A673 (cell line): ENCODE results near the gene COL13A1. TPM values are rescaled to one million over a fixed set of nuclear protein-coding genes. Genes with fewer than 3 reads are reported as not detected.

Source experiments
- BruUV-seq: library from RNA; stranded (reverse); fragments of 400-500 nt; replicated peaks from 2 replicates; lab custom pipeline; 2021; lab: Mats Ljungman, UMichigan
- CTCF ChIA-PET: fragments of 300-600 bp; sonication (Branson Sonifier 250); formaldehyde crosslinking; loops from one replicate; lab custom pipeline; 2022; ENCODE audit warnings: antibody characterized with exemption; lab: Charles Lee
- POLR2A ChIA-PET: fragments of 300-600 bp; sonication (Branson Sonifier 250); formaldehyde crosslinking; loops from one replicate; lab custom pipeline; 2022; ENCODE audit warnings: antibody characterized with exemption; ENCODE audit not compliant: low non-redundant PET; lab: Charles Lee
- DNase-seq: peaks from one replicate; pipeline ENCODE4 v3.0.0-alpha.2; 2015; ENCODE audit warnings: low spot score
- H3K27ac ChIP-seq: fragments of 200-600 bp; sonication (generic); 2 replicates; pipeline ENCODE4 v1.5.1; 2016; ENCODE audit warnings: mixed run types, low read depth, mild to moderate bottlenecking, mixed read lengths, antibody characterized with exemption, low read length; ENCODE audit not compliant: poor library complexity, severe bottlenecking
- H3K27me3 ChIP-seq: fragments of 200-600 bp; sonication (generic); replicated peaks from 2 replicates; pipeline ENCODE4 v1.6.1; 2017; ENCODE audit warnings: mixed run types, low read depth, mild to moderate bottlenecking, mixed read lengths, antibody characterized with exemption, low read length; ENCODE audit not compliant: insufficient read depth, poor library complexity
- H3K36me3 ChIP-seq: fragments of 200-600 bp; sonication (generic); 2 replicates; pipeline ENCODE4 v1.6.1; 2016; ENCODE audit warnings: mixed run types, mild to moderate bottlenecking, mixed read lengths, antibody characterized with exemption, low read length; ENCODE audit not compliant: insufficient read depth, poor library complexity, severe bottlenecking
- H3K4me1 ChIP-seq: fragments of 200-600 bp; sonication (generic); 2 replicates; pipeline ENCODE4 v1.6.1; 2017; ENCODE audit warnings: mixed run types, mild to moderate bottlenecking, mixed read lengths, antibody characterized with exemption, low read length; ENCODE audit not compliant: insufficient read depth, poor library complexity, severe bottlenecking
- H3K4me3 ChIP-seq: fragments of 200-600 bp; sonication (generic); 2 replicates; pipeline ENCODE4 v1.5.1; 2016; ENCODE audit warnings: low read depth, mixed run types, mild to moderate bottlenecking, mixed read lengths, low read length; ENCODE audit not compliant: poor library complexity, severe bottlenecking
- H3K9me3 ChIP-seq: fragments of 200-600 bp; sonication (generic); 2 replicates; pipeline ENCODE4 v1.6.1; 2016; ENCODE audit warnings: mixed run types, low read depth, mild to moderate bottlenecking, mixed read lengths, antibody characterized with exemption, low read length; ENCODE audit not compliant: poor library complexity, severe bottlenecking
- CTCF ChIP-seq: fragments of 300-800, 200-600 bp; sonication (generic); conservative IDR thresholded peaks from 2 replicates; pipeline ENCODE4 v1.5.1; 2017; ENCODE audit warnings: low read depth, mild to moderate bottlenecking, antibody characterized with exemption, low read length, moderate library complexity, mixed read lengths
- EZH2 ChIP-seq: fragments of 200-600 bp; sonication (generic); IDR thresholded peaks from 2 replicates; pipeline ENCODE4 v1.6.1; 2017; ENCODE audit warnings: borderline replicate concordance, low read depth, mild to moderate bottlenecking, mixed read lengths, antibody characterized with exemption, low read length; ENCODE audit not compliant: poor library complexity, severe bottlenecking
- intact Hi-C: fragments of 100-400 bp; cut with micrococcal nuclease; formaldehyde crosslinking; loops from one replicate; pipeline ENCODE4 v1.10.0; 2022; ENCODE audit not compliant: unreplicated experiment
- total RNA-seq: library from RNA; stranded (reverse); gene quantifications from 2 replicates; pipeline ENCODE4 v1.2.3, GENCODE V29; 2021

COL13A1 gene
- total RNA-seq, 1 experiment from 2014 or later = 2.0 TPM

GRCh38 chr10:69757206-69757552 lies 44.5 kb upstream of the COL13A1 start:
- intact Hi-C loops = no loop called here
- no peaks in the 10 kb centered on the region for H3K9me3 ChIP-seq
- no peak for DNase-seq
- H3K4me1 ChIP-seq = peaks cover 11% of the 10 kb centered on the region
- H3K27me3 ChIP-seq = no peaks in the 10 kb centered on the region
- ChIA-PET POLR2A (no interaction called here), CTCF (no interaction called here)
- no peak overlapping the region for H3K27ac ChIP-seq
- H3K4me3 ChIP-seq = no peak overlapping the region
- no peaks in the 10 kb centered on the region for H3K36me3 ChIP-seq
- no peak for TF ChIP-seq EZH2
- no peak for TF ChIP-seq CTCF
- no TSS peak for BruUV-seq

DNA sequence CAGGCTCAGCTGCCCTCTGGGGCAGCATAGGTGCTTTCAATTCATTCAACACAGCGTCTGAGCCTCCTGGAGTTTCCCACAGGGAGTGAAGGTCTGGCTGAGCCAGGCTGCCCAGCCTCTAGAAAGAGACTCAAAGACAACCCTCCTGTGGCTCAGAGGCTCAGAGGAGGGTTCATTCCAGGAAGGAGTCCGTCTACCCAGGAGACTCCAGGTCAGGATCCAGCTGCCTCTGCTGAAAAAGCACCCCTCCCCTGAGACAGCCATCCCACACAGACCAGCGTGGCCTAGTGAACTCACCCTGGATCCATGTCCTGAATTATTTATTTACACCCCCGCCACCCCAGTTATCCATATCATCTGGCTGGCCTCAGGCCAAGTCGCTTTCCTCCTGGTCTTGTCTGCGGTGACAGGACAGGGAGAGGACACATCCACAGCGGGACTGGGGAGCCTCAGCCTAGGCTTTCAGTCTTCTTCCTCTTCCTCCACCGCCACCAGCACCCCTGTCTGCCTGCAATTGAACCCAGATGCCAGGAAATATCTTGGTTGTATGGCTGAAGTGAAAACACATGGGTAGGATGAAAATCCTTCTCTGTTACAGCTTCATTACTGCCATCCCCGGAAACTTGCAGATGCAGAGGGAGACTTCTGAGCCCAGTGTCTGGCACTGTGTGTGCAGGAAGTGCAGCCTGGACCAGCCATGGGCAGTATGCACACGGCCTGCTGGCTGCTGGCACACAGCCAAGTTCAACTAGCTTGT lies 44.0 kb upstream of the COL13A1 start:
- no peak overlapping the region for H3K27ac ChIP-seq
- no peaks in the 10 kb centered on the region for H3K9me3 ChIP-seq
- intact Hi-C loops = no loop called here
- BruUV-seq = no TSS peak
- ChIA-PET CTCF (interaction anchor here (0.7 kb wide), 1 partner anchor 157 kb away, joined by 3 read pairs; no protein-coding TSS in a partner anchor), POLR2A (no interaction called here)
- H3K36me3 ChIP-seq = no peaks in the 10 kb centered on the region
- peaks cover 11% of the 10 kb centered on the region for H3K4me1 ChIP-seq
- TF ChIP-seq EZH2 (no peak), CTCF (no peak)
- DNase-seq = peak; percentile 57
- no peaks in the 10 kb centered on the region for H3K27me3 ChIP-seq
- no peak overlapping the region for H3K4me3 ChIP-seq

DNA sequence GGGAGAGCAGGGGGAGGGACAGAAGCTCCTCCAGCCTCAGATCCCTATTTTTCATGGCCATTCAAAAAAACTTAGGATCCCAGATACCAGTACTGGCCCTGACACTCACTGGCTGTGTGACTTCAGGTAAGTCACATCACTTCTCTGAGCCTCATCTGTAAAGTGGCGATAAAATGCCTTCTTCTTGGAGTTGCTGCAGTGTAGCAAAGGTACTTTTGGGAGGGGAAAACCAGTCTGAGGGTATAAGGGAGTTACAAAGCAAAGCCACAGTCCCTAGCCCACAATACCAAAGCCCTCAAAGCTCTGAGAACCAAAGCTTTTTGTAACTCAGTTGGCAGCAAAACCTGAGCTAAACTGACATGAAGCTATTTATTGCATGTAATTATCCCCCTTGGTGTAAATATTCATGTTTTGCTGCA lies 43.4 kb upstream of the COL13A1 start:
- H3K4me3 ChIP-seq = no peak overlapping the region
- intact Hi-C loops = no loop called here
- peaks cover 11% of the 10 kb centered on the region for H3K4me1 ChIP-seq
- POLR2A ChIA-PET = no interaction called here
- H3K27me3 ChIP-seq = no peaks in the 10 kb centered on the region
- no TSS peak for BruUV-seq
- no peak for TF ChIP-seq CTCF
- TF ChIP-seq EZH2 = no peak
- H3K36me3 ChIP-seq = no peaks in the 10 kb centered on the region
- H3K27ac ChIP-seq = no peak overlapping the region
- DNase-seq = no peak
- no peaks in the 10 kb centered on the region for H3K9me3 ChIP-seq
- CTCF ChIA-PET = interaction anchor here (0.7 kb wide), 1 partner anchor 156 kb away, joined by 3 read pairs; no protein-coding TSS in a partner anchor
